Right forelimb (tissue), 1 donor: ENCODE data around the gene GPR68.
"Not testable (repeated sequence)": the region's sequence is repeated elsewhere in the genome, so short reads cannot be mapped to it uniquely, and the experiment has no call there.

Source experiments
- DNase-seq: peaks from one replicate; pipeline ENCODE4 v3.0.0-alpha.2; 2018

Gene GPR68

GRCh38 chr14:91187271-91187670 lies 57.2 kb downstream of the GPR68 start:
- DNase-seq = no peak

GRCh38 chr14:91186515-91187066 lies 57.9 kb downstream of the GPR68 start:
- no peak for DNase-seq

DNA sequence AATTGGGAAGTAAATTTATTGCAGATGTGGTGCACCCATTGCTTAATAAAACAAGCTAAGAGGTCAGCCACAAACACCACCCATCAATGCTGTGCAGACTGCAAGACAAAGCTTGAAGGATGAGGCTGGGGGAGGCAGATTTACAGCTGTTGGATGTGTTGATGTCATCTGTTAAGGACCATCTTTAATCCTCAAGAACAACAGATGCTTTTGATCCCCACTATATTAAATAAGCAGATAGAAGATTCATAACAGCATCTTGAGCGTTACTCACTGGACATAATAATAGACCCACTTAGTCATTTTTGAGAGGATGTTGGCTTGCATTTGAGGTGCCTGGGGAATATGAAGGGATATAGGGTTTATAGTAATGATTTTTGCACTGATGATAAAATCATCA lies 58.8 kb downstream of the GPR68 start:
- DNase-seq = no peak

DNA sequence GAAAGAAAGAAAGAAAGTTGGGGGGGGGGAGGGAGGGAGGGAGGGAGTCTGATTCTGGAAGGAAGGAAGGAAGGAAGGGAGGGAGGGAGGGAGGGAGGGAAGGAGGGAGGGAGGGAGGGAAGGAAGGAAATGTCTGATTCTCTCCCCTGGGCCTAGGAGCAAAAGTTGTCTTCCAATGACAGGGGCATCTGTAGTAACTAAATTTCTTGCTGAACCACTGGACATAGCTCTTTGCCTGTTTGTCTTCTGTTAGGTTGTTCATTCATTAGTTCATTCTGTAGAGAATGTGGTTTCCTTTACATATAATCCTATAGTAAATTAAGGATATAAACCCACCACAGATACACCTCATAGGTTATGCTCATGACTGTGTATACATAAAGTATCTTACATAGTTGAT lies 59.9 kb downstream of the GPR68 start:
- no peak for DNase-seq

DNA sequence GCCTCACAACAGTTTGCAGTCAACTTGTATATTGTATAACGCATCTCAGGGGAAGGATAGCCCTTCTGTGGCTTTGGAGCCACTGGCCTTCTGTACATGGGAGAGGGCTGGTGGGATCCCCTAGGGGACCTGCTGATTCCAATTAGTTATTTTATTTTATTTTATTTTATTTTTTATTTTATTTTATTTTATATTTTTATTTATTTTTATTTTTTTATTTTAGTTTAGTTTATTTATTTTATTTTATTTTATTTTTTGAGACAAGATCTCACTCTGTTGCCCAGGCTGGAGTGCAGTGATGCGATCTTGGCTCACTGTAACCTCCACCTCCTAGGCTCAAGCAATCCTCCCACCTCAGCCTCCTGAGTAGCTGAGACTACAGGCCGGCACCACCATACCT lies 61.8 kb downstream of the GPR68 start:
- DNase-seq = not testable (repeated sequence)
